Stimulated activated CD8-positive, alpha-beta memory T cell treated with anti-CD3 and anti-CD28 coated beads, Interleukin-12 subunit alpha, Interleukin-12 subunit beta, amount 100 ng/mL, for 24 hours (primary cell): ENCODE measurements around the gene TRRAP.

Experiments used
- DNase-seq: peaks from one replicate; pipeline ENCODE4 v3.0.0-alpha.2; 2020; ENCODE audit errors: extremely low read depth

Gene TRRAP

DNA sequence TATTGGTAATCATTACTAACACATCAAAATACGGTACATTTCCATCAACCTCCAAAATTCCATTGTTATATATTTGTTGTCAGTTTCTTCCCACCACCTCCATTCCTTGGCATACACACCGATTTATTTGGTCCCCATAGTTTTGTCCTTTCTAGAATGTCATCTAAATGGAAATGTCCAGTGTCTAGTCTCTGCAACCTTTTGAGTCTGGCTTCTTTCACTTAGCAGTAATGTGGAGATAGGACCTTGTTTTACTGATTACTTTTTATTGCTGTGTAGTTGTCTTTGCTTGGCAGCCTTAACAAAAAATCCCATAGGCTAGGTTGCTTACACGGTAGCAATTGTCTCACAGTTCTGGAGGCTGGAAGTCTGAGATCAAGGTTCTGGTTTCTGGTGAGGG is 22.5 kb downstream of the TRRAP start:
- no peak for DNase-seq

DNA sequence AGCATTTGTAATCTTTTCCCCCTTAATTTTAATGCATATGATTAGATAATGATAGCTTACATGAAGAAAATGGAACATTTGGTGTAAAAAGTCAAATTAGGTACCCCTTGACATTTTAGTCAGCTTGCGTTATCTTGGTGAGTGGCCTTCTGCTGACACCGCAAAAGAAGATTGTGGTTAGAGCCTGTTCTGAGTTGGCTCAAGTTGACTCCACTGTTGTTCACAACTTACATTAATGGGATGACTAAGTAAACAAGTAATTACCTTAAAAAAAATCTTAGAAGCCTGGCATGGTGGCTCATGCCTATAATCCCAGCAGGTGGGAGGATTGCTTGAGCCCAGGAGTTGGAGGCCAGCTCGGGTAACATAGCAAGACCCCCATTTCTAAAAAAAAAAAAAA is 24.2 kb downstream of the TRRAP start:
- no peak for DNase-seq

DNA sequence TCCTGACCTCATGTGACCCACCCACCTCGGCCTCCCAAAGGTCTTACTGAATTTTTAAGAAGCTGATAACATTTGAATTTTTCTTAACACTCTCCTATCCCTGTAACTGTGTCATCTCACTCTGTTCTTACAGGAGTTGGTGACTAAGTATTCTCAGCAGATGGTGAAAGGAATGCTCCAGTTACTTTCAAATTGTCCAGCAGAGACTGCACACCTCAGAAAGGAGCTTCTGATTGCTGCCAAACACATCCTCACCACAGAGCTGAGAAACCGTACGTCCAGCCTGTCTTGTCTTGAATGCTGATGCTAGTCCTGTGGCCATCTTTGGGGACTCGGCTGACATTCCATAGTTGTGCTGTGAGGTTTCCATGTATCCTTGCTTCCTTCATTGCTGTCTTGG is 24.9 kb downstream of the TRRAP start:
- no peak for DNase-seq

DNA sequence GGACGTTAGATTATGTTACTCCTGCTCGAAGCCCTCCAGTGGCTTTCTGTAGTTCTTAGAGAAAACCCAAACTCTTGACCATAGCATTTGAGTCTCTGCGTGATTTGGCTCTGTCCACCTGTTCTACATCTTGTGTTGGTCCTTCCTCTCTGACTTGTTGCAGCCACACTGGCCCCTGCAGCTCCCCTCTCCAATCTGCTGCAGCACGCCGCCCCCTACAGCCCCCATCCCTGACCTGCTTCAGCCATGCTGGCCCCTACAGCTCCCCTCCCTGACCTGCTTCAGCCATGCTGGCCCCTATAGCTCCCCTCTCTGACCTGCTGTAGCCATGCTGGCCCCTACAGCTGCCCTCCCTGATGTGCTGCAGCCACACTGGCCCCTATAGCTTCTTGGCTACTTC is 29.2 kb downstream of the TRRAP start:
- DNase-seq = no peak

DNA sequence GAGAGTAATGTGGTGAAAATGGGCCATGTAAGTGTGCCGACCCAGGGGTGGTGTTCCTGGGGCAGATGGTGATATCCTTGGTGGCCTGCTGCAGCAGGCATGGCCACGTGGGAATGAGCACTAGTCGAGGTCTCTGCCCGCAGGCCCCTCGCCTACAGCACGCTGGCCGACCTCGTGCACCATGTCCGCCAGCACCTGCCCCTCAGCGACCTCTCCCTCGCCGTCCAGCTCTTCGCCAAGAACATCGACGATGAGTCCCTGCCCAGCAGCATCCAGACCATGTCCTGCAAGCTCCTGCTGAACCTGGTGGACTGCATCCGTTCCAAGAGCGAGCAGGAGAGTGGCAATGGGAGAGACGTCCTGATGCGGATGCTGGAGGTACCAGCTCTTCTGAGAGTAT is 30.3 kb downstream of the TRRAP start:
- no peak for DNase-seq

DNA sequence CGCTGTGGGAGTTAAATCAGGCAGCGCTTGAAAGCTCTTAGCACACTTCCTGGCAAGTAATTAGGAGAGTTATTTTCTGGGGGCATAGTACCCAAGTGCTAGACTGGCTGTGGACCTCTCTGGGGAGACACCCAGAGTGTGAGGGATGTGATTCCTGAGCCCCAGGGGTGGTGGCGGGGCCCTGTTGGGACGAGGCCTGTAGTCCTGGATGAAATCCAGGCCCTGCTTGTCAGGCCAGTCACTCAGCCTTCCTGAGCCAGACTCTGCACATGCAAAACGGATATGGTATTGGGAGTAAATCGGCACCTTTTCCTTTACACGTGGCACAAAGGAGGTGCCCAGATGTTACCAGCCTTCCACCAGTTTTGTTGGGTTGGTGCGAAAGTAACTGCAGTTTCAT is 31.2 kb downstream of the TRRAP start:
- no peak for DNase-seq

DNA sequence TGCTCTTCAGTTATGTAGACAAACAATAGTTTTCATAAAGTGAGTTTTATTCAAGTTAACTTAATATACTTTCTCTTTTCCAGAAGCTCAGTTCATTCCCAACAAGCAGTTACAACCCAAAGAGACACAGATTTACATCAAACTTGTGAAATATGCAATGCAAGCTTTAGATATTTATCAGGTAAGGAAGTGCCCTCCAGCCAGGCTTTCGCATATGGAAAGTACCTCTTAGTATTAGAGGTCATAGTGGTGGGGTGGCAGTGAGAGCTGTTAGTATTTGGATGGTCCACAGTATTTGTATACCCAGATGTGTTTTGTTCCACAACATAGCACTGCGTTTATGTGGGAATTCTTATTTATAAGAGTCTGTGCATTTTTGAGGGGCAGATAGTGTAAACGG is 32.1 kb downstream of the TRRAP start:
- DNase-seq = no peak

DNA sequence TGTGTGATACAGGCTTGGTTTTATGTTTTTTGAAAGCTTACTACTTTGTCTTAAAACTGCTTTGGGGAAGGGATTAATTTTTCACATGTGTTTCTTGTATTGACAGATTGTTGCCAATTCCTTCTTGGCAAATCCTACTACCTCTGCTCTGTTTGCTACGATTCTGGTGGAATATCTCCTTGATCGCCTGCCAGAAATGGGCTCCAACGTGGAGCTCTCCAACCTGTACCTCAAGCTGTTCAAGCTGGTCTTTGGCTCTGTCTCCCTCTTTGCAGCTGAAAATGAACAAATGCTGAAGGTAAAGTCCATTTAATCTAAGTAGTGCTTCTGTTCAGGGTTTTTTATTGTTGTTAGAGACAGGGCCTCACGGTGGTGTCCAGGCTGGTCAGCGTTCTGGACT is 33.6 kb downstream of the TRRAP start:
- no peak for DNase-seq

DNA sequence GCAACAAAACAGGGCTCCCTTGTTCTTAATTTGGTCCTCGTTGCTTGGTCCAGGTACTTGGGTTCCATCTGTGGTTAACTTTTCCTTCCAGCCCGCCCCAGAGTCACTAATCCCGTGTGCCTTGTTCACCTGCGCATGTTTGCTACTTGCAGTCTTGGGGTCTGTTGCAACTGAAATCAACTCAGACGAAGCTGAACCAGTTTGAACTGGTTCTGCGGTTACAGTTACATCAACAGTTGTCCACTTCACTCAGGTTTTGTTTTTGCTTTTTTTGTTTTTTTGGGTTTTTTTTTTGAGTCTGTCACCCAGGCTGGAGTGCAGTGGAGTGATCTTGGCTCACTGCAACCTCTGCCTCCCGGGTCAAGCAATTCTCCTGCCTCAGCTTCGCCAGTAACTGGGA is 34.7 kb downstream of the TRRAP start:
- no peak for DNase-seq

DNA sequence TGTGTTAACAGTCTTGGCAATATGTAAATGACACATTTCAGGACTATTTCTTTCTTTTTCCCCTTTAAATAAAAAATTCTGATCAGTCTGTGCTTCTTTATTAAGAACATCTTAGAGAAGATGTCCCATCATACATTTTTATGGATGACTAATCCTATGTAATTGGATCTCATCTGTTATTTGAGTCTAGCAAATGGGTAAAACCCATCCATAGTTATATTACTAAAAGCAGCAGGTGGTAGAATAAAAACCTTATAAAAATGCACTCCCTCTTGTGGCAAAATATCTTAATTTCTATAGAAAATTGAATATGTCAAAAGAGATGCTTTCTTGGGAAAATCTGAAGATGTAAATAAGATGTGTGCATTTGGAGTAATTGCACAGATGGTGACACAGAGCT is 35.3 kb downstream of the TRRAP start:
- no peak for DNase-seq

DNA sequence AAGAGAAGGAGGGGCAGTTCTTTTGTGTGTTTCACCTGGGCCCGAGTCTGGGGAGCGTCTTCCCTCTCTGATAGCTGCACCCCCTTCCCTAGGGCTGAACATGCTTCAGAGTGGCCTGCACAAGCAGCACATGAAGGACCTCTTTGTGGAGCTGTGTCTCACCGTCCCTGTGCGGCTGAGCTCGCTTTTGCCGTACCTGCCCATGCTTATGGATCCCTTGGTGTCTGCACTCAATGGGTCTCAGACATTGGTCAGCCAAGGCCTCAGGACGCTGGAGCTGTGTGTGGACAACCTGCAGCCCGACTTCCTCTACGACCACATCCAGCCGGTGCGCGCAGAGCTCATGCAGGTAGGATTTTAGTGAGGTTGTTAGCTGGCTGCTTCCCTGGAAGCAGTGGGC is 39.0 kb downstream of the TRRAP start:
- DNase-seq = no peak

DNA sequence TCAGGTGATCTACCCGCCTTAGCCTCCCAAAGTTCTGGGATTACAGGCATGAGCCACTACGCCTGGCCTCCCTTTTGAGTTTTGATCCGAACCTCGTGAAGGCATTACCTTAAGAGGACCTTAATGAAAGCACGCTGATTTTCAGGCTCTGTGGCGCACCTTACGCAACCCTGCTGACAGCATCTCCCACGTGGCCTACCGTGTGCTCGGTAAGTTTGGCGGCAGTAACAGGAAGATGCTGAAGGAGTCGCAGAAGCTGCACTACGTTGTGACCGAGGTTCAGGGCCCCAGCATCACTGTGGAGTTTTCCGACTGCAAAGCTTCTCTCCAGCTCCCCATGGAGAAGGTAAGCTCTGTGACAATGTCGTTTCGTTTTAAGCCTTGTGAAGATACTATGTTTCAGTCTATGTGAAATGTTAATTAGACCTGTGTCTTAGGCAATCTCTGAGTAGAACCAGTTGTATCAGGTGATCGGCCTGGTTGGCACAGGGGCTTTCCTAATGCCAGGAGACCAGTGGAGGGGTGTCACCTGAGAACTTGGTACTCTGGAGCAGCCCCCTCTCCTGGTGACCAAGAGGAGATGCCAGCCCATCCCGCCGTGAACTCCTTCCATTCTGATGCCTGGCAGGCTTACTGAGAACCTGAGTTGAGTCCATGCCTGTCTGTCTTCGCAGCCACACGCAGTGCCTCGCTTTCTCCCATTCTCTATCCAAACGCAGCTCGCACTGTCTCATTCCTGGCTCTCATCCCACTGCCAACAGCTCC is 43.5 kb downstream of the TRRAP start:
- DNase-seq = no peak

DNA sequence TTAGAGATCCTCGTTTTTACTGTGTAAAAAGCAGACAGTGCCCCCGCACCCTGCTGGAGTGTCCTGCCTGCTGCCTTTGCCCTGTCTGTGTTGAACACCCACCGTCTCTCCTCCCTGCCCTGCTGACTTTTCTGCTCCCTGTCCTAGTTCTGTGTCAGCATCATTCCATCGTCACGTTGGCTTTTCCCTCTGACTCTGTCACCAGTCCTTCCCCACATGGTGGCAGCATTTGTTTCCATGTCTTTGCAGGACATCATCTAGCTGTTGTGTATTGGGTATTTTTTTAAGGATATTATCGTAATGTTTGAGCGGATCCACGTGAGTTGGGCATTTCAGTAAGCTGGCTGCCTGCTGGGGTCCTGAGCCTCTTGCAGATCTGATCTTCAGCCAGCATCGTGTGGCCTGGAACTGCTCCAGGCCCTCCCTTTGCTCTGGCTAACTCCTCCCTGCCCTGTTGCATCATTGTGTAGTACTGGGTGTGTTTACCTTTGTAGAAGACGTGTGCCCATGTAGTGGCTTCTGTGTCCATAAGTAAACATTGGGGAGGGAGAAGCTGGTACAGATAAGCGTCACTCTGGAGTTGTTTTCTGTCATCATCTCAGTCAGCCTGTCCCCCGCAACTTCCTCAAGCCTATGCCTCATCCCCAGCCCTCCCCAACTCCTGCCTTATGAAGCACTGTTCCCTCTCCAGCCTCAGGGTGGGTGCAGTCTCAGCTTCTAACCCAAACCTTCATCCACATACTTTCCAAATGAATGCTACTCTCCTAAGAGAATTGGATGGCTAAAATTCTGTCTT is 44.3 kb downstream of the TRRAP start:
- DNase-seq = no peak

DNA sequence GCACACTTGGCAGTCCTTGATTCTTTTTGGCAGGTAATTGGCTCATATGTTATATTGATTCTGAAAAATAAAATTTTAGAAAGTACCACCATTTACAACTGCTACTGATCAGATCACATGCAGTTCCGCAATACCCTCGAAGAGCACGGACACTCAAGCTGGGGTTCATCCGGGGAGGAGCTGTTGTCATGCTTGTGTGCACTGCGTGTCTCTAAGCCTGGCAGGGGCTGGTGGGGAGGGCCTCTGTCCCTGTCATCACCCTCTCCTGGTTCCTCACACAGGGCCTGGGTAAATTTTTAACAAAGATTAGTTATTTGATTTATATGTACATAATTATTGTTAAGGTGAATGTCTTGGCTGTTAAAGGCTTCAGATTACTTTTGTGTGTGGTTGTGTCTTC is 45.2 kb downstream of the TRRAP start:
- no peak for DNase-seq

DNA sequence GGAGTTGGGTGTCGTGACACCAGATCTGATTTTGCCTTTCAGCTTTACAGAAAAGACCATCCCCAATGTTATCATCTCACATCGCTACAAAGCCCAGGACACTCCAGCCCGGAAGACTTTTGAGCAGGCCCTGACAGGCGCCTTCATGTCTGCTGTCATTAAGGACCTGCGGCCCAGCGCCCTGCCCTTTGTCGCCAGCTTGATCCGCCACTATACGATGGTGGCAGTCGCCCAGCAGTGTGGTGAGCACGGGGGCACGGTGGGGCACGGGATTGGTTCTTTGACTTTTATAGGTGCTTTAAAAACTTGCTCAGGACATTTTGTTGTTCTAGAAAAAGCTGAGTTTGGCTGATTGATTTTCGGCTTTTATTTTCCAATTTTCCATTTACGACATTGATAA is 48.8 kb downstream of the TRRAP start:
- no peak for DNase-seq

DNA sequence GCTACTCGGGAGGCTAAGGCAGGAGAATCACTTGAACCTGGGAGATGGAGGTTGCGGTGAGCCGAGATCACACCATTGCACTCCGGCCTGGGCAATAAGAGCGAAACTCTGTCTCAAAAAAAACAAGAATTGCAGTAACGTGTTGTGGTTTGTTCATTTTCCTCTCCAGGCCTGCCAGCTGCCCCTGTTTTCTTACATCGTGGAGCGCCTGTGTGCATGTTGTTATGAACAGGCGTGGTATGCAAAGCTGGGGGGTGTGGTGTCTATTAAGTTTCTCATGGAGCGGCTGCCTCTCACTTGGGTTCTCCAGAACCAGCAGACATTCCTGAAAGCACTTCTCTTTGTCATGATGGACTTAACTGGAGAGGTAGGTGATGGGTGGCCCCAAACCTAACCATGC is 52.1 kb downstream of the TRRAP start:
- no peak for DNase-seq

DNA sequence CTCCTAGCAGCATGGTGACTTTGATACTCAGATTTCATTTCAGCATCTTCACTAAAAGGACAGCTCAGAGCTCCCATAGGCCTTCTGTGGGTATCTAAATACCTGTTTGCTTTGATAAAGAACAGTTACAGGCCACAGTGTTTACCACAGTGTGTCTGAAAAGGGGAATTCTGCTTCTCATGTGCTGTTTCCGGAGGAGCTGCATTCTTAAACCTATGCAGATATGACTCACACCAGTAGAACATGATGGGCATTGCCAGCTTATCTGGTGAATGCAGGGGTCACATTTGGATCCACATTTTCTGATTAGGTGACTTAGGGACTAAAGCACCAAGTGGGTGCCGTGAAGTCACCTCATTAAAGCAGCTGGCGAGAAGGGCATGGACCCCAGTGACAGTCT is 52.6 kb downstream of the TRRAP start:
- no peak for DNase-seq

DNA sequence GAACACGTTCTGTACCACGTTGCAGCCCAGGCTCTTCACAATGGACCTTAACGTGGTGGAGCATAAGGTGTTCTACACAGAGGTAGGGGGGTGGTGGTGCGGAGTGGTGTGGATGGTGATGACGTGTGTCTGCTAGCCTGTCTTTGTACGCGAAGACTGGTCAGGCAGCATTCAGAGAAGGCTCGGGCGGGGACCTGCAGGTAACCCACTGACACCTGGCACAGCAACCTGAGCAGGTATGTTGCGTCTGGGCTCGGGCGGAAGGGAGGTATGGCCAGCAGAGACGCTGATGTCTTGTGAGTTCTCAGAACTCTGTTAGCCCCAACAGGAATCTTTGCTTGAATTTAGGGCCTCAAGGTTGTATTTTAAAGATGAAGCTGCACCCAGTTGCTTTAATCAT is 55.0 kb downstream of the TRRAP start:
- no peak for DNase-seq

DNA sequence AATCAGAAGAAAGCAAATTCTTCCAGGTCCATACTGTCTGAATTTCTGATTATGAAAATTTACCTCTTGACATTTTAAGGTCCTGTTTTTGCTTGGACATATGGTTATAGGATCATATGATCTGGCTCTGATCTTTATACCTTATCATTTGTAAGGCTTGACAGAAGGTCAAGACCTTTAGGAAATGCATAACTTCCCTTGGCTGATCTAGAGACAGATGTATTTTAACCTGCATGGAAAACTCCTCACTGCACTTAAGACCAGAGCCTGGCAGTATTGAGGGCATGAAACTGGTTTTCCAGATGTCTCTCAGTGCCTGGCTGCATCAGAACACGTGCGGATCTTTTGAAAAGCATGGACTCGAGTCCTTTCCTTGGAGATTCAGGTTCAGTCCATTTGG is 55.9 kb downstream of the TRRAP start:
- DNase-seq = no peak

DNA sequence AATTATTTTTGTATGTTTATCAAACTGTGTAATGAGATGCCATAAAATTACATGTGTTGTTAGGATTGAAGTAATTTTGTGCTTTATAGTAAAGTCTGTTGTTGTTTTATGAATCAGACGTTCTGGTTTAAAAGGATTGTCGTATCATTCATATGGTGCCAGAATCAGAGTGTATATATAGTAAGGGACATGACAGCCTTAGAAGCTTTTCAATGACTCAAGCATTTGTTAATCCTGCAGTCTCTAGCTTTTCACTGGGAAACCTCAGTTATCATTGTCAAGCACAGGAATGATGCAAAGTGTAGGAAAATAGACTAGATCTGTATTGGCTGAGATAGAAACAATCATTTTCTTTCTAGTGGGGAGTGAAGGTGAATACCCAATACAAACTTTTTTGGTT is 57.5 kb downstream of the TRRAP start:
- no peak for DNase-seq

DNA sequence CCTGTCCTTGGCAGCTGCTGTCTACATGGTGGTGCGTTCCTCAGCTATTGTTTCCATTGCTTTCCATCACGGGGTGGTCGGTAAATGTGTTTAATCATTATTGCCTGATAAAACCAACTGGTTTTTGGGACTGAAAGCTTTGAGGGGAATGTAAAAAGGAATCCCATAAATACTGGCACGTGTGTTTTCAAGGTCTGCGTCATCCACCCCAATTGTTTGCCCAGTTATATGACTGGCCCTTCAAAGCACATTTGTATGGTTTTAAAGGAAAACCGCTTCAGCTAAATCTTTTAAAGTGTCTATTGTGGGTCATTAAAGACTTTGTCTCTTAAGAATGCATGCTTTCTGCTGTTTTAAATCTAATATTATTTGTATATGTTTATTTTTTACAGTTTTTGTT is 65.0 kb downstream of the TRRAP start:
- DNase-seq = no peak

DNA sequence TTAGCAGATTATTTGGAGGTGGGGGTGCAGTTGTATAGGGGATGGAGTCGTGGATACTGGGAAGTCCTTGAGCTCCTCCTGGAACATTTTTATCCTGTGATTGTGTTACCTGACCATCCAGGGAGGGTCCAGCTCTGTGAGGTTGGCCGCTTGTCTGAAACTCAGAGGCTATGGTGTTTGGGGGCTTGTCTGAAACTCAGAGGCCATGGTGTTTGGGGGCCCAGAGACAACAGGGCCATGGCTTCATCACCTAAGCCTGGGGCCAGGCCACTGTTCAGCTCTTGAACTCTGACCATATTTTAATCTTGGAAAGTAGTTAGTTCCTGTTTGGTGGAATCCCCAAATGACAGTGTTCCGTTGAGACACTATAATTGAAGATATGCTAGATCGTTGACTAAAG is 66.1 kb downstream of the TRRAP start:
- DNase-seq = no peak

DNA sequence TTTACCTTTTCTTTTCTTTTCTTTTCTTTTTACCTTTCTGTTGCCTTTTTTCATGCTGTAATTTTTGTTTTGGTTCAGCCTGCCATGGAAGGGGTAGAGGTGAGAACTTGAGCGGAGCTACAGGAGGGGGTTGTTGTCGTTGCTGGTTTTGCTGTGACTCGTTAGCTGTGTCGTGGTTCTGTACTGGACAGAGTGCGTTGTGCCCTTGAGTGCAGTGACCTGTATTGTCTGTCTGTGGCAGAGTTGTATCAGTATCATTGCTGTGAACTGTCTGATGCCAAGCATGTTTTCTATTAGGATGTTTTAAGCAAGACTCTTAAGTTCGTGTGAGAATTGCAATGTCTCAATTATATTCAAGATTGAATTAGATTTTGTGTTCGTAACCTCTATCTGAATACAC is 67.5 kb downstream of the TRRAP start:
- DNase-seq = no peak

DNA sequence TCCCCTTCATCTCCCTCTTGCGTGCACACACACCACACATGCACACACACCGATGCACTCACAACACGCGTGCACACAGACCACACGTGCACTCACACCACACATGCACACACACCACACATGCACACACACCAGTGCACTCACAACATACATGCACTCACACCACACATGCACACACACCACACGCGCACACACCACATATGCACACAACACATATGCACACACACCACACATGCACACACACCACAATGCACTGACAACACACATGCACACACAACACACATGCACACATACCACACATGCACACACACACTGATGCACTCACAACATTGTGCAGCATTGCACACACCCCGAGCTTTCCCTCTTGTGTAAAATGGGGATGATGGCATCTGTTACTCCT is 68.1 kb downstream of the TRRAP start:
- no peak for DNase-seq
